HL-60 (cell line): ENCODE measurements around the gene SEPTIN10.

Experiments used
- DNase-seq, 2 experiments: peaks; one replicate each; pipeline ENCODE4 v3.0.0-alpha.2; 2010 to 2020; ENCODE audit warnings: low read depth in 1 of 2, low spot score in 1 of 2
- H3K27ac ChIP-seq: fragments of 250-450 bp; sonication (Bioruptor Pico); replicated peaks from 2 replicates; pipeline ENCODE4 v1.5.1; 2020; ENCODE audit warnings: mild to moderate bottlenecking, moderate library complexity
- H3K27me3 ChIP-seq: fragments of 250-450 bp; sonication (Bioruptor Pico); 2 replicates; pipeline ENCODE4 v1.5.1; 2021; ENCODE audit warnings: mild to moderate bottlenecking, moderate library complexity; ENCODE audit not compliant: insufficient read depth, poor library complexity, severe bottlenecking
- H3K4me3 ChIP-seq: replicated peaks from 2 replicates; pipeline ENCODE4 v1.5.1; 2011; ENCODE audit warnings: mild to moderate bottlenecking, control low read depth, low read length; ENCODE audit not compliant: insufficient read depth
- GABPA ChIP-seq: IDR thresholded peaks from 2 replicates; pipeline ENCODE4 v1.6.1; 2012; ENCODE audit warnings: low read depth
- POLR2AphosphoS5 ChIP-seq: IDR thresholded peaks from 2 replicates; pipeline ENCODE4 v1.6.1; 2012; ENCODE audit warnings: low read depth
- SPI1 ChIP-seq: IDR thresholded peaks from 2 replicates; pipeline ENCODE4 v1.6.1; 2012; ENCODE audit warnings: low read depth, mild to moderate bottlenecking, borderline replicate concordance
- TF ChIP-seq, protein P1 (sequence below): IDR thresholded peaks from 2 replicates; pipeline ENCODE4 v1.6.1; 2012; ENCODE audit warnings: low read depth; ENCODE audit not compliant: insufficient replicate concordance
- TF ChIP-seq, protein P2 (sequence below): IDR thresholded peaks from one replicate; pipeline ENCODE4 v1.5.1; 2011; ENCODE audit warnings: low read length, control low read depth, inconsistent platforms; ENCODE audit not compliant: insufficient read depth

Gene SEPTIN10

DNA sequence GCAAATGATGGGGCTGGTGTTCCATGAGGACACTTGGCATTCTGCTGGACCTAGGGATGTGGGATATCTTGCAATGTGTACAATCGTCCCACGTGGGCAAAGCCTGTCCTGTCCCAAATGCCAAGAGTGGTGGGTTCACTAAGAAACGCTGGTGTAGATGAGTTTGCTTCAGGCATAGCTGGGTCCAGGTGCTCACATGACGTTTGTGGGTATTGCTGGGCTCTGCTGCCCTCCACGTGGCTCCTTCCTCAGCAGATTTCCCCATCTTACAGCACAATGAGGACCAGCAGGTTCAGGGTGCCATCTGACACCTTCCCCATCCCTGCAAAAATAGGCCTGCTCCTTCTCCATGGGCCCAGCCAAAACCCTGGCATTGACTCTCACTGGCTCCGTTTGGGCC is 105.9 kb downstream of the SEPTIN10 start:
- Histone ChIP-seq H3K27ac (no peak overlapping the region), H3K27me3 (no peaks in the 10 kb centered on the region), H3K4me3 (no peak overlapping the region)
- no peak for TF ChIP-seq POLR2AphosphoS5
- TF ChIP-seq, protein P1, sequence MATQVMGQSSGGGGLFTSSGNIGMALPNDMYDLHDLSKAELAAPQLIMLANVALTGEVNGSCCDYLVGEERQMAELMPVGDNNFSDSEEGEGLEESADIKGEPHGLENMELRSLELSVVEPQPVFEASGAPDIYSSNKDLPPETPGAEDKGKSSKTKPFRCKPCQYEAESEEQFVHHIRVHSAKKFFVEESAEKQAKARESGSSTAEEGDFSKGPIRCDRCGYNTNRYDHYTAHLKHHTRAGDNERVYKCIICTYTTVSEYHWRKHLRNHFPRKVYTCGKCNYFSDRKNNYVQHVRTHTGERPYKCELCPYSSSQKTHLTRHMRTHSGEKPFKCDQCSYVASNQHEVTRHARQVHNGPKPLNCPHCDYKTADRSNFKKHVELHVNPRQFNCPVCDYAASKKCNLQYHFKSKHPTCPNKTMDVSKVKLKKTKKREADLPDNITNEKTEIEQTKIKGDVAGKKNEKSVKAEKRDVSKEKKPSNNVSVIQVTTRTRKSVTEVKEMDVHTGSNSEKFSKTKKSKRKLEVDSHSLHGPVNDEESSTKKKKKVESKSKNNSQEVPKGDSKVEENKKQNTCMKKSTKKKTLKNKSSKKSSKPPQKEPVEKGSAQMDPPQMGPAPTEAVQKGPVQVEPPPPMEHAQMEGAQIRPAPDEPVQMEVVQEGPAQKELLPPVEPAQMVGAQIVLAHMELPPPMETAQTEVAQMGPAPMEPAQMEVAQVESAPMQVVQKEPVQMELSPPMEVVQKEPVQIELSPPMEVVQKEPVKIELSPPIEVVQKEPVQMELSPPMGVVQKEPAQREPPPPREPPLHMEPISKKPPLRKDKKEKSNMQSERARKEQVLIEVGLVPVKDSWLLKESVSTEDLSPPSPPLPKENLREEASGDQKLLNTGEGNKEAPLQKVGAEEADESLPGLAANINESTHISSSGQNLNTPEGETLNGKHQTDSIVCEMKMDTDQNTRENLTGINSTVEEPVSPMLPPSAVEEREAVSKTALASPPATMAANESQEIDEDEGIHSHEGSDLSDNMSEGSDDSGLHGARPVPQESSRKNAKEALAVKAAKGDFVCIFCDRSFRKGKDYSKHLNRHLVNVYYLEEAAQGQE, result no peak
- TF ChIP-seq, protein P2, sequence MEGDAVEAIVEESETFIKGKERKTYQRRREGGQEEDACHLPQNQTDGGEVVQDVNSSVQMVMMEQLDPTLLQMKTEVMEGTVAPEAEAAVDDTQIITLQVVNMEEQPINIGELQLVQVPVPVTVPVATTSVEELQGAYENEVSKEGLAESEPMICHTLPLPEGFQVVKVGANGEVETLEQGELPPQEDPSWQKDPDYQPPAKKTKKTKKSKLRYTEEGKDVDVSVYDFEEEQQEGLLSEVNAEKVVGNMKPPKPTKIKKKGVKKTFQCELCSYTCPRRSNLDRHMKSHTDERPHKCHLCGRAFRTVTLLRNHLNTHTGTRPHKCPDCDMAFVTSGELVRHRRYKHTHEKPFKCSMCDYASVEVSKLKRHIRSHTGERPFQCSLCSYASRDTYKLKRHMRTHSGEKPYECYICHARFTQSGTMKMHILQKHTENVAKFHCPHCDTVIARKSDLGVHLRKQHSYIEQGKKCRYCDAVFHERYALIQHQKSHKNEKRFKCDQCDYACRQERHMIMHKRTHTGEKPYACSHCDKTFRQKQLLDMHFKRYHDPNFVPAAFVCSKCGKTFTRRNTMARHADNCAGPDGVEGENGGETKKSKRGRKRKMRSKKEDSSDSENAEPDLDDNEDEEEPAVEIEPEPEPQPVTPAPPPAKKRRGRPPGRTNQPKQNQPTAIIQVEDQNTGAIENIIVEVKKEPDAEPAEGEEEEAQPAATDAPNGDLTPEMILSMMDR, result no peak
- TF ChIP-seq SPI1, result no peak
- TF ChIP-seq GABPA, result no peak
- DNase-seq, result no peak

DNA sequence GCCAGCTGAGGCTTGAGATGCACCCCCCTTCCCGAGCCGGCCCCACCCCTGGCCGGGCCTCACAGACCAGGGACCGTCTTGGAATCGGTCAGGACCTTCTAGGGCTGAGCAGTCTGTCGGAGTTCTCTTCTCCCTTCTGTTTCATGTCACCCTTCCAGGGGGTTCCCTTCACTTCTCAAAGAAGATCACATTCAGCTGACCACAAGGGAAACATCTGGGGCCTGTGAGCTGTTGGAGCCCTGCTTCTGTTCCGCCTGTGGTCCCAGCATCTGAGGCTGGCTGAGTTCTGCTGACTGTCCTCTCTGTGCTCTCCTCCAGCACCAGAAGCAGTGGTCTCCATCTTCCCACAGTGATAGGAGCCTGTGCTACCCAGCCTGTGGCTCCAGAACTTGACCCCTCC is 106.5 kb downstream of the SEPTIN10 start:
- no peak overlapping the region for H3K4me3 ChIP-seq
- DNase-seq, result peak; percentile 10 to 84
- H3K27me3 ChIP-seq, result no peaks in the 10 kb centered on the region
- TF ChIP-seq, protein P1, result peak; percentile 17
- TF ChIP-seq POLR2AphosphoS5 (peak; percentile 82), SPI1 (peak; percentile 40; the same call in 1 of the 2 replicates), GABPA (no peak)
- TF ChIP-seq, protein P2, result no peak
- H3K27ac ChIP-seq, result peak overlapping the region; percentile 49

DNA sequence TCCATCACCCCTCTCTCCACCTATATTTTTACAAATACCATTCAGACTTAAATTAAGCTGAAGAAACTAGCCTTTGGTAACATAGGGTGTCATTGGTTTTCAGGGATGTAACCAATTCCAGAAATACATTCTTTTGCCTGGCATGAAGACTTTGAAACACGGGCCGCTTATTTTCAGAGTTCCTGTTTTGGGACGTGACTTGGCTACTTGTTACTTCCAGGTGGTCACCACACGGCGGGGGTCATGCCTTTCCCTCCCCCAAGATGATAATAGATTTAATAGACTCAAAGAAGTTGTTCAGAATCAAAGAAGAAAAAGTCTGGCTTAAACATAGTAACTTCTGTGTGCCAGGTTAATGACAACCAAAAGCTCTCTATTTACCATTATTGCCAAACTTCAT is 110.6 kb downstream of the SEPTIN10 start:
- H3K4me3 ChIP-seq, result no peak overlapping the region
- H3K27me3 ChIP-seq, result no peaks in the 10 kb centered on the region
- H3K27ac ChIP-seq, result no peak overlapping the region
- no peak for DNase-seq
- TF ChIP-seq, protein P1, result no peak
- TF ChIP-seq, protein P2, result no peak
- TF ChIP-seq POLR2AphosphoS5, result no peak
- no peak for TF ChIP-seq GABPA
- TF ChIP-seq SPI1, result peak; percentile 40; the same call in 1 of the 2 replicates
